Ascending aorta (tissue), 2 donors: ENCODE results near the gene ESPNL. TPM values are rescaled to one million over a fixed set of nuclear protein-coding genes. Genes with fewer than 3 reads are reported as not detected.

Source experiments
- DNase-seq, 2 donors: peaks; one replicate each; pipeline ENCODE4 v3.0.0-alpha.2; 2019; ENCODE audit warnings: low spot score in 2 of 2
- H3K27ac ChIP-seq, 2 donors: fragments of 200-600 bp; sonication (generic); one replicate each; pipeline ENCODE4 v1.5.1; 2016 to 2017; ENCODE audit warnings: mild to moderate bottlenecking in 1 of 2
- H3K27me3 ChIP-seq: fragments of 200-600 bp; sonication (generic); one replicate; pipeline ENCODE4 v1.5.1; 2017
- H3K36me3 ChIP-seq, 2 donors: fragments of 200-600 bp; sonication (generic); one replicate each; pipeline ENCODE4 v1.5.1; 2016
- H3K4me1 ChIP-seq, 2 donors: fragments of 200-600 bp; sonication (generic); one replicate each; pipeline ENCODE4 v1.5.1; 2016 to 2017; ENCODE audit warnings: mild to moderate bottlenecking in 1 of 2
- H3K4me3 ChIP-seq, 2 donors: fragments of 200-600 bp; sonication (generic); one replicate each; pipeline ENCODE4 v1.5.1; 2016 to 2017; ENCODE audit warnings: mild to moderate bottlenecking in 1 of 2
- H3K9me3 ChIP-seq, 2 donors: fragments of 200-600 bp; sonication (generic); one replicate each; pipeline ENCODE4 v1.5.1; 2016
- CTCF ChIP-seq, 3 experiments: fragments of 200-600 bp in 2 of 3; fragments of 450-650 bp in 1 of 3; sonication (generic) in 2 of 3; IDR thresholded peaks; one replicate each; pipeline ENCODE4 v1.5.1; 2016 to 2019; ENCODE audit warnings: antibody characterized with exemption in 3 of 3, mild to moderate bottlenecking in 1 of 3, moderate library complexity in 1 of 3
- intact Hi-C: fragments of 100-400 bp; cut with DNase I; formaldehyde crosslinking; loops from one replicate; pipeline ENCODE4 v1.15.1; 2023
- total RNA-seq: library from RNA; depleted of rRNA; stranded (reverse); fragments of >200 nt; gene quantifications from one replicate; pipeline ENCODE4 v1.1.0, GENCODE V29; 2016

Gene ESPNL
- total RNA-seq, 1 donor from 2014 or later = not detected

DNA sequence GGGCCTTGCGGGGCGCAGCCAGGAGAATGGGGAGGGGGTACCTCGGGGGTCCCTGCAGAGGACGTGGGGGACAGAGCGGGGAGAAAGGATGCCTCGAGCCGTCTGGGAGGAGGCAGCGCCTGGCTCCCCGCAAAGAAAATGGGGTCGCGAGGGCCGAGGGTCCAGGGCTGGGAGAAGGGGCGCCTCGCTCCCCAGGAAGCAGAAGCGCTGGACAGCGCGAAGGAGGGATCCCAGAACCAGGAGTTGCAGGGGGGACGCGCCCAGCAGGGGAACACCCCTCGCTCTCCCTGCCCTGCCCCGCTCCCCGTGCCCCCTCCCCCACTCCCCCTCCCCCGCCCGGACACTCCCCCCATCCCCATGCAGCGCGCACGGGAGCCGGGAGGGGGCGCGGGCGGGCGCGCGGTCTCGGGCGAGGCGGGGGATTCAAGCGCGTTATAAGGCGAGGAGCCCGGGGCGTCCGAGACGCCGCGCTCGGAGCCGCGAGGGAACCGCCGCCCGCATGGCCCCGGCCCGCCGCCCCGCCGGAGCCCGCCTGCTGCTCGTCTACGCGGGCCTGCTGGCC, 58.5 kb downstream of the ESPNL start, which contains the start of gene ERFE:
Gene ERFE (plus strand): TSS at position 462 of the 562 bp plus-strand sequence. CDS start 38 bp downstream, at position 500.
- H3K9me3 ChIP-seq = no peaks in the 10 kb centered on the region
- no peak within 1 kb of the TSS for H3K27ac ChIP-seq
- peak in 2 of 3 experiments; percentile 55 to 77 for TF ChIP-seq CTCF (IDR thresholded peaks at IDR 0.05)
- H3K4me1 ChIP-seq = peaks cover 3 to 6% of the 10 kb centered on the region in 2 donors
- intact Hi-C loops = no loop called here
- H3K27me3 ChIP-seq = no peaks in the 10 kb centered on the region
- peak within 1 kb of the TSS; percentile 47 to 52 for H3K4me3 ChIP-seq
- no peak for DNase-seq
- H3K36me3 ChIP-seq = no peaks in the 10 kb centered on the region

DNA sequence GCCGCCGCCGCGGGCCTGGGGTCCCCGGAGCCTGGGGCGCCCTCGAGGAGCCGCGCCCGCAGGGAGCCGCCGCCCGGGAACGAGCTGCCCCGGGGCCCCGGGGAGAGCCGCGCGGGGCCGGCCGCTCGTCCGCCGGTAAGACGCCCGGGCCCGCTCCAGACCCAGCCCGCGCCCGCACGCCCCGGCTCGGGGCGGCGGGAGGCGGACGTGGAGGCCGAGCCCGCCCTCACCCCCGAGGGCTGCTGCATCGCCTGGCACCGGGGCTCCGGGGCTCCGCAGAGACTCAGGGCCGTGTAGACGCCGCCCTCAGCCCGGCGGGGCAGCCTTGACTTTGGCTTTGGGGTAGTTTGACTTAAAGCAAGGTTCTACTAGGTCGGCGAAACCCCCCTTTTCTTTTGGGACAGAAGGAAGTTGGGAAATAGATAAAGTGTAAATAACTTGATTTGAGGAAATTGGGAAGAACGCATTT, 59.0 kb downstream of the ESPNL start:
- TF ChIP-seq CTCF (IDR thresholded peaks at IDR 0.05) = no peak
- H3K36me3 ChIP-seq = no peaks in the 10 kb centered on the region
- H3K4me1 ChIP-seq = peaks cover 7 to 8% of the 10 kb centered on the region in 2 donors
- intact Hi-C loops = no loop called here
- H3K9me3 ChIP-seq = no peaks in the 10 kb centered on the region
- peaks cover 2% of the 10 kb centered on the region for H3K27me3 ChIP-seq
- H3K27ac ChIP-seq = no peak overlapping the region
- peak overlapping the region; percentile 47 to 52 for H3K4me3 ChIP-seq
- no peak for DNase-seq

DNA sequence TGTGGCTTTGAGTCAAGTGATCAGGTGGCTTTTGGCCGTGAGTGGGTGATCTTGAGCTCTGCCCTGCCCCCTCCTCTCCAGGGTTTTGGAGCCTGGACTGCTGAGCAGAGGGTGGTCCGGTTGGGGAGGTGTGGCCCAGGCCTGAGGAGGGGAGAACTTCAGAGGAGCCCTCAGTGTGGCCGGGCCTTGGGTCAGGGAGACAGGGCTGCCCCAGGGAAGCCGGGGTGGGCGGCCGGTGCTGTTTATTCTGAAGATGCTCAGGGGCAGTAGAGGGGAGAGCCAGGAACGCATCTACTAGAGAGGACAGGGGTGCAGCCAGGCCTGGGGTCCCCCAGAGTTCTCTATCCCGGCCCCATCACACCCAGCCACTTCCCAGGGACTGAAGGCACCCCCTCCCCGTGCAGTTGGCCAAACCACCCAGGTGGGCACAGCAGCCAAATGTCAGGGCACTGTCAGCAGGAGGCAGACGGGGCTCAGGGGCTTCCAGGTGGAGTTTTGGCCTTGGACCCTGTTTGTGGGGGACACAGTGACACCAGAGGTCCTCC, 59.6 kb downstream of the ESPNL start:
- Histone ChIP-seq H3K4me3 (peak overlapping the region in 1 of 2 donors; percentile 47), H3K36me3 (no peaks in the 10 kb centered on the region), H3K27ac (no peak overlapping the region), H3K9me3 (no peaks in the 10 kb centered on the region), H3K27me3 (peaks cover 4% of the 10 kb centered on the region), H3K4me1 (peaks cover 7 to 8% of the 10 kb centered on the region in 2 donors)
- DNase-seq = no peak
- intact Hi-C loops = loop anchor here (5.0 kb wide), 1 partner anchor 103 kb away; no protein-coding TSS in a partner anchor
- no peak for TF ChIP-seq CTCF (IDR thresholded peaks at IDR 0.05)

DNA sequence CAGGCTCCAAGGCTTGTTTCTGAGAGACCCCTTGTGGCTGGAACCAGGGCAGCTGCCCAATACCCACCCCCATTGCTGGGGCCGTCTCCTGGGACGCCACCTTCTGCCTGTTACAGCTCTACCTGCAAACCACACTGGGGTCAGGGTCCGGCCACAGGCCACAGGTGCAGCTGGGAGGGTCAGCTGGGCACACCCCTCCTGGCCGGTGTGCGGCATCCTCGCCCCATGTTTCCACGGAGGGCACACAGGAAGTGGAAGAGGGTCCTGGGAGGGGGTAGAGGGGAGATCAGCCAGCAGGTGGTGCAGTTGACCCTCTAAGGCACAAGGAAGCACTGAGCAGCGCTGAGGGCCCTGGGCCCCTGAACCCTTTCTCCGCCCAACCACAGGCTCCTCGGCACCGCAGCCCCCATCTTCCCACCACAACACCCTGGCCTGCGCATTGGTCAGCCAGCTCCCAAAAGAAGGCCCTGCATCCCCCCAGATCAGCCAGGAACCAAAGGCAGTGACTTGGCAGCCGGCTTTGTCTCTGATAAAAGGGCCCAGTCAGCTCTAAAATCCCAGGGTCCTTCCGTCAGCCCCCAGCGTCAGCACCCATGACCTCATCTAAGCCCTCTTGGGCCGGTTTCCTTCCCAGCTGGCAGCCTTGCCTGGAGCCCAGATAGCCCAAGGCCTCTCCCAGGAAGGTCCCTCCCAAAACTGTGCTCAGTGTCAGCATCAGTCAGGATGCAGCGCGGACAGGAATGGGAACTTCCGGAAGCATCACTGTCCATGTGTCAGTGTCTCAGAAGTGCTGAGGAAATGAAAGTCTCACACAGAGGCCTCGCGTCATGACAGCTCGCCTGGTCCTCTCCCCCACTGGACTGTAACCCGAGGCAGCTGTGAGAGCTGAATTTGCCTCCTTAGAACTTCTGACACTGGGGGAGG, 60.3 kb downstream of the ESPNL start:
- DNase-seq = peak in 1 of 2 donors; percentile 60
- Histone ChIP-seq H3K4me3 (no peak overlapping the region), H3K4me1 (peaks cover 7 to 8% of the 10 kb centered on the region in 2 donors), H3K27ac (no peak overlapping the region), H3K9me3 (no peaks in the 10 kb centered on the region), H3K36me3 (no peaks in the 10 kb centered on the region), H3K27me3 (peaks cover 4% of the 10 kb centered on the region)
- intact Hi-C loops = loop anchor here (5.0 kb wide), 1 partner anchor 102 kb away; no protein-coding TSS in a partner anchor
- peak in 1 of 3 experiments; percentile 19 for TF ChIP-seq CTCF (IDR thresholded peaks at IDR 0.05)

DNA sequence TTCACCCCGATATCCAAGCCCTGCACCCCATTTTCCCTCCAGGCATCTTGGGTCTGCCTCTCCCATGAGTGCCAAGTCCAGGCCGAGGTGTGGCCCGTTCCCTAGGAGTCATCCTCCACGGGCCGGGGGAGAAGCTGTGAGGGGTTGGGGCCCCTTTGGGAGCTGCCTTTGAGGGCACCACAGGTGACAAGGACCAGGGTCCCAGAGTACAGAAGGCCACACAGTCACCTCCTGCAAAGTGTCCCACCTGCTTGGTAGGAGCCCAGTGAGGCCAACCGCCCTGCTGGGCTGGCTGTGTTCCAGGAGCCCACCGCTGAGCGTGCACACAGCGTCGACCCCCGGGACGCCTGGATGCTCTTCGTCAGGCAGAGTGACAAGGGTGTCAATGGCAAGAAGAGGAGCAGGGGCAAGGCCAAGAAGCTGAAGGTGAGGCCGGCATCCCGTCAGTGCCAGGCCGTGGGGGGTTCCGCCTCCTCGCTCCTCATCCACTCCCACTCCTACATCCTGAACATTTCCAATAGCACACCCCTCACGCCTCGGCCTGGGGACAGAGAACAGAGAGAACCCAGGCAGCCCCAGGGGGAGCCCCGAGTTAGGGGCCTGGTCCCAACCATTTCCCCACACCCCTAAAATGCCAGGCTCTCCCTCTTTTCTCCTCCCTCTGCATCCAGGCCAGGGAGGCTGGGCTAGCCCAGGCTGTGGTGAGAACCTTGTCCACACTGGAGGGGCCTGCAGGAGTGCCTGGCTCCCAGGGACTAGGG, 61.3 kb downstream of the ESPNL start:
- H3K36me3 ChIP-seq = no peaks in the 10 kb centered on the region
- no peak overlapping the region for H3K27ac ChIP-seq
- TF ChIP-seq CTCF (IDR thresholded peaks at IDR 0.05) = no peak
- H3K9me3 ChIP-seq = no peaks in the 10 kb centered on the region
- peaks cover 7 to 8% of the 10 kb centered on the region in 2 donors for H3K4me1 ChIP-seq
- H3K4me3 ChIP-seq = no peak overlapping the region
- H3K27me3 ChIP-seq = peaks cover 4% of the 10 kb centered on the region
- peak; percentile 7 to 52 for DNase-seq
- intact Hi-C loops = loop anchor here (5.0 kb wide), 1 partner anchor 101 kb away; no protein-coding TSS in a partner anchor
